Ascending aorta (tissue), 2 donors: ENCODE data around the gene PSKH1. TPM values are rescaled to one million over a fixed set of nuclear protein-coding genes. Genes with fewer than 3 reads are reported as not detected.

ENCODE experiments used
- DNase-seq, 2 donors: peaks; one replicate each; pipeline ENCODE4 v3.0.0-alpha.2; 2019; ENCODE audit warnings: low spot score in 2 of 2
- H3K27ac ChIP-seq, 2 donors: fragments of 200-600 bp; sonication (generic); one replicate each; pipeline ENCODE4 v1.5.1; 2016 to 2017; ENCODE audit warnings: mild to moderate bottlenecking in 1 of 2
- H3K27me3 ChIP-seq: fragments of 200-600 bp; sonication (generic); one replicate; pipeline ENCODE4 v1.5.1; 2017
- H3K36me3 ChIP-seq, 2 donors: fragments of 200-600 bp; sonication (generic); one replicate each; pipeline ENCODE4 v1.5.1; 2016
- H3K4me1 ChIP-seq, 2 donors: fragments of 200-600 bp; sonication (generic); one replicate each; pipeline ENCODE4 v1.5.1; 2016 to 2017; ENCODE audit warnings: mild to moderate bottlenecking in 1 of 2
- H3K4me3 ChIP-seq, 2 donors: fragments of 200-600 bp; sonication (generic); one replicate each; pipeline ENCODE4 v1.5.1; 2016 to 2017; ENCODE audit warnings: mild to moderate bottlenecking in 1 of 2
- H3K9me3 ChIP-seq, 2 donors: fragments of 200-600 bp; sonication (generic); one replicate each; pipeline ENCODE4 v1.5.1; 2016
- CTCF ChIP-seq, 3 experiments: fragments of 200-600 bp in 2 of 3; fragments of 450-650 bp in 1 of 3; sonication (generic) in 2 of 3; IDR thresholded peaks; one replicate each; pipeline ENCODE4 v1.5.1; 2016 to 2019; ENCODE audit warnings: antibody characterized with exemption in 3 of 3, mild to moderate bottlenecking in 1 of 3, moderate library complexity in 1 of 3
- intact Hi-C: fragments of 100-400 bp; cut with DNase I; formaldehyde crosslinking; loops from one replicate; pipeline ENCODE4 v1.15.1; 2023
- total RNA-seq: library from RNA; depleted of rRNA; stranded (reverse); fragments of >200 nt; gene quantifications from one replicate; pipeline ENCODE4 v1.1.0, GENCODE V29; 2016

PSKH1 gene
- total RNA-seq, 1 donor from 2014 or later = 41.0 TPM

GRCh38 chr16:67928561-67929364, 35.7 kb downstream of the PSKH1 start:
- DNase-seq = peak in 1 of 2 donors; percentile 82
- Histone ChIP-seq H3K36me3 (peaks cover 23 to 30% of the 10 kb centered on the region in 2 donors), H3K4me1 (peaks cover 10% of the 10 kb centered on the region in 2 donors)

GRCh38 chr16:67930191-67930590, 37.1 kb downstream of the PSKH1 start:
- Histone ChIP-seq H3K27ac (no peak overlapping the region), H3K4me1 (peaks cover 13 to 18% of the 10 kb centered on the region in 2 donors), H3K36me3 (peaks cover 22 to 30% of the 10 kb centered on the region in 2 donors), H3K4me3 (no peak overlapping the region), H3K9me3 (no peaks in the 10 kb centered on the region), H3K27me3 (no peaks in the 10 kb centered on the region)
- TF ChIP-seq CTCF (IDR thresholded peaks at IDR 0.05) = no peak
- intact Hi-C loops = loop anchor here (10.0 kb wide), 1 partner anchor 205 kb away; no protein-coding TSS in a partner anchor
- no peak for DNase-seq

More at GRCh38 chr16:67928561-67929364, 35.7 kb downstream of the PSKH1 start:
- TF ChIP-seq CTCF (IDR thresholded peaks at IDR 0.05) = peak; percentile 68 to 90 (median 88)
- intact Hi-C loops = loop anchor here (1.0 kb wide), 2 partner anchors 45 to 112 kb away; no protein-coding TSS in a partner anchor
- Histone ChIP-seq H3K9me3 (no peaks in the 10 kb centered on the region), H3K4me3 (no peak overlapping the region), H3K27me3 (no peaks in the 10 kb centered on the region), H3K27ac (no peak overlapping the region)

GRCh38 chr16:67930678-67931211, 37.7 kb downstream of the PSKH1 start:
- intact Hi-C loops = loop anchor here (10.0 kb wide), 1 partner anchor 206 kb away; no protein-coding TSS in a partner anchor
- H3K9me3 ChIP-seq = no peaks in the 10 kb centered on the region
- H3K4me3 ChIP-seq = no peak overlapping the region
- no peak for TF ChIP-seq CTCF (IDR thresholded peaks at IDR 0.05)
- H3K27ac ChIP-seq = no peak overlapping the region
- no peak for DNase-seq
- no peaks in the 10 kb centered on the region for H3K27me3 ChIP-seq
- peaks cover 22 to 30% of the 10 kb centered on the region in 2 donors for H3K36me3 ChIP-seq
- peaks cover 10 to 19% of the 10 kb centered on the region in 2 donors for H3K4me1 ChIP-seq

- Histone ChIP-seq H3K4me3 (no peak within 1 kb of the TSS), H3K27me3 (no peaks in the 10 kb centered on the region), H3K36me3 (peaks cover 22 to 30% of the 10 kb centered on the region in 2 donors), H3K9me3 (no peaks in the 10 kb centered on the region), H3K4me1 (peaks cover 3 to 13% of the 10 kb centered on the region in 2 donors), H3K27ac (no peak within 1 kb of the TSS)
- intact Hi-C loops = loop anchor here (10.0 kb wide), 1 partner anchor 207 kb away; no protein-coding TSS in a partner anchor
- TF ChIP-seq CTCF (IDR thresholded peaks at IDR 0.05) = no peak
- no peak for DNase-seq
Measured at GRCh38 chr16:67931712-67932461, 38.8 kb downstream of the PSKH1 start, which contains the start of gene CTRL. CTRL (minus strand) TSS chr16:67931862; CDS start chr16:67931852, 10 bp downstream.

- H3K4me1 ChIP-seq = peaks cover 7 to 15% of the 10 kb centered on the region in 2 donors
- no peak overlapping the region for H3K27ac ChIP-seq
- intact Hi-C loops = loop anchor here (10.0 kb wide), 1 partner anchor 208 kb away; no protein-coding TSS in a partner anchor
- H3K9me3 ChIP-seq = no peaks in the 10 kb centered on the region
- no peak for DNase-seq
- H3K36me3 ChIP-seq = peaks cover 20 to 26% of the 10 kb centered on the region in 2 donors
- H3K4me3 ChIP-seq = no peak overlapping the region
- no peaks in the 10 kb centered on the region for H3K27me3 ChIP-seq
- TF ChIP-seq CTCF (IDR thresholded peaks at IDR 0.05) = no peak
Measured at GRCh38 chr16:67932462-67932840, 39.4 kb downstream of the PSKH1 start.
